Measurements from ENCODE around the gene RNF43.

- TF ChIP-seq, protein P1, sequence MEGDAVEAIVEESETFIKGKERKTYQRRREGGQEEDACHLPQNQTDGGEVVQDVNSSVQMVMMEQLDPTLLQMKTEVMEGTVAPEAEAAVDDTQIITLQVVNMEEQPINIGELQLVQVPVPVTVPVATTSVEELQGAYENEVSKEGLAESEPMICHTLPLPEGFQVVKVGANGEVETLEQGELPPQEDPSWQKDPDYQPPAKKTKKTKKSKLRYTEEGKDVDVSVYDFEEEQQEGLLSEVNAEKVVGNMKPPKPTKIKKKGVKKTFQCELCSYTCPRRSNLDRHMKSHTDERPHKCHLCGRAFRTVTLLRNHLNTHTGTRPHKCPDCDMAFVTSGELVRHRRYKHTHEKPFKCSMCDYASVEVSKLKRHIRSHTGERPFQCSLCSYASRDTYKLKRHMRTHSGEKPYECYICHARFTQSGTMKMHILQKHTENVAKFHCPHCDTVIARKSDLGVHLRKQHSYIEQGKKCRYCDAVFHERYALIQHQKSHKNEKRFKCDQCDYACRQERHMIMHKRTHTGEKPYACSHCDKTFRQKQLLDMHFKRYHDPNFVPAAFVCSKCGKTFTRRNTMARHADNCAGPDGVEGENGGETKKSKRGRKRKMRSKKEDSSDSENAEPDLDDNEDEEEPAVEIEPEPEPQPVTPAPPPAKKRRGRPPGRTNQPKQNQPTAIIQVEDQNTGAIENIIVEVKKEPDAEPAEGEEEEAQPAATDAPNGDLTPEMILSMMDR (IDR thresholded peaks at IDR 0.05), result no peak
- no peak for TF ChIP-seq POLR2A (IDR thresholded peaks at IDR 0.05)
Observed at GRCh38 chr17:58370716-58371115, 46.6 kb downstream of the RNF43 start.

Data from body of pancreas (tissue), 4 donors.